Measurements from ENCODE around the gene HBD. TPM values are rescaled to one million over a fixed set of nuclear protein-coding genes. Genes with fewer than 3 reads are reported as not detected.

HBD gene
- polyA plus RNA-seq, 1 of the 3 experiments (the other 2 are of a cell fraction) = not detected

DNA sequence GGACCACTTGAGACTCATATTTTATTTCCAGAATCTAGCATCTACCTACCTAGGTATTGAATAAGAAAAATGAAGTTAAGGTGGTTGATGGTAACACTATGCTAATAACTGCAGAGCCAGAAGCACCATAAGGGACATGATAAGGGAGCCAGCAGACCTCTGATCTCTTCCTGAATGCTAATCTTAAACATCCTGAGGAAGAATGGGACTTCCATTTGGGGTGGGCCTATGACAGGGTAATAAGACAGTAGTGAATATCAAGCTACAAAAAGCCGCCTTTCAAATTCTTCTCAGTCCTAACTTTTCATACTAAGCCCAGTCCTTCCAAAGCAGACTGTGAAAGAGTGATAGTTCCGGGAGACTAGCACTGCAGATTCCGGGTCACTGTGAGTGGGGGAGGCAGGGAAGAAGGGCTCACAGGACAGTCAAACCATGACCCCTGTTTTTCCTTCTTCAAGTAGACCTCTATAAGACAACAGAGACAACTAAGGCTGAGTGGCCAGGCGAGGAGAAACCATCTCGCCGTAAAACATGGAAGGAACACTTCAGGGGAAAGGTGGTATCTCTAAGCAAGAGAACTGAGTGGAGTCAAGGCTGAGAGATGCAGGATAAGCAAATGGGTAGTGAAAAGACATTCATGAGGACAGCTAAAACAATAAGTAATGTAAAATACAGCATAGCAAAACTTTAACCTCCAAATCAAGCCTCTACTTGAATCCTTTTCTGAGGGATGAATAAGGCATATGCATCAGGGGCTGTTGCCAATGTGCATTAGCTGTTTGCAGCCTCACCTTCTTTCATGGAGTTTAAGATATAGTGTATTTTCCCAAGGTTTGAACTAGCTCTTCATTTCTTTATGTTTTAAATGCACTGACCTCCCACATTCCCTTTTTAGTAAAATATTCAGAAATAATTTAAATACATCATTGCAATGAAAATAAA lies 9.5 kb downstream of the HBD start:
- no peak for DNase-seq
- H3K4me3 ChIP-seq (ENCODE audit: low read depth in 2 of 2, low read length in 1 of 2) = no peak overlapping the region
- H3K27me3 ChIP-seq (ENCODE audit: insufficient read depth) = no peaks in the 10 kb centered on the region
- H3K27ac ChIP-seq (ENCODE audit: low read depth in 2 of 2, low read length in 1 of 2) = no peak overlapping the region
- no peaks in the 10 kb centered on the region for H3K36me3 ChIP-seq (replicated peaks in 1 of 2; ENCODE audit: control insufficient read depth in 1 of 2, insufficient read depth in 2 of 2, low read length in 1 of 2)
- H3K9me2 ChIP-seq = no peaks in the 10 kb centered on the region
- no peaks in the 10 kb centered on the region for H3K9me3 ChIP-seq
- TF ChIP-seq EP300 (IDR thresholded peaks at IDR 0.05; ENCODE audit: borderline replicate concordance in 1 of 2, low read depth in 1 of 2, low read length in 1 of 2) (no peak), MXI1 (IDR thresholded peaks at IDR 0.05; ENCODE audit: low read depth, low read length) (no peak), TAF1 (IDR thresholded peaks at IDR 0.05; ENCODE audit: borderline replicate concordance, low read depth, low read length) (no peak), GABPA (IDR thresholded peaks at IDR 0.05; ENCODE audit: low read depth) (no peak), MEF2A (IDR thresholded peaks at IDR 0.05; ENCODE audit: borderline replicate concordance, low read depth) (no peak), FOXM1 (IDR thresholded peaks at IDR 0.05; ENCODE audit: low read depth) (no peak), FOXJ3 (CRISPR knock-in tag; IDR thresholded peaks at IDR 0.05) (no peak), NFIC (IDR thresholded peaks at IDR 0.05; ENCODE audit: borderline replicate concordance) (no peak), RCOR1 (IDR thresholded peaks at IDR 0.05; ENCODE audit: low read length) (no peak), RAD21 (IDR thresholded peaks at IDR 0.05; ENCODE audit: low read length) (no peak), FOSL2 (IDR thresholded peaks at IDR 0.05; ENCODE audit: borderline replicate concordance, low read depth) (no peak), EZH2phosphoT487 (IDR thresholded peaks at IDR 0.05; ENCODE audit: borderline replicate concordance, low read depth) (no peak), POLR2AphosphoS5 (IDR thresholded peaks at IDR 0.05; ENCODE audit: low read depth, low read length) (no peak)
- TF ChIP-seq, protein P1, sequence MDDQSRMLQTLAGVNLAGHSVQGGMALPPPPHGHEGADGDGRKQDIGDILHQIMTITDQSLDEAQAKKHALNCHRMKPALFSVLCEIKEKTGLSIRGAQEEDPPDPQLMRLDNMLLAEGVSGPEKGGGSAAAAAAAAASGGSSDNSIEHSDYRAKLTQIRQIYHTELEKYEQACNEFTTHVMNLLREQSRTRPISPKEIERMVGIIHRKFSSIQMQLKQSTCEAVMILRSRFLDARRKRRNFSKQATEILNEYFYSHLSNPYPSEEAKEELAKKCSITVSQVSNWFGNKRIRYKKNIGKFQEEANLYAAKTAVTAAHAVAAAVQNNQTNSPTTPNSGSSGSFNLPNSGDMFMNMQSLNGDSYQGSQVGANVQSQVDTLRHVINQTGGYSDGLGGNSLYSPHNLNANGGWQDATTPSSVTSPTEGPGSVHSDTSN (IDR thresholded peaks at IDR 0.05) = no peak
- TF ChIP-seq, protein P2, sequence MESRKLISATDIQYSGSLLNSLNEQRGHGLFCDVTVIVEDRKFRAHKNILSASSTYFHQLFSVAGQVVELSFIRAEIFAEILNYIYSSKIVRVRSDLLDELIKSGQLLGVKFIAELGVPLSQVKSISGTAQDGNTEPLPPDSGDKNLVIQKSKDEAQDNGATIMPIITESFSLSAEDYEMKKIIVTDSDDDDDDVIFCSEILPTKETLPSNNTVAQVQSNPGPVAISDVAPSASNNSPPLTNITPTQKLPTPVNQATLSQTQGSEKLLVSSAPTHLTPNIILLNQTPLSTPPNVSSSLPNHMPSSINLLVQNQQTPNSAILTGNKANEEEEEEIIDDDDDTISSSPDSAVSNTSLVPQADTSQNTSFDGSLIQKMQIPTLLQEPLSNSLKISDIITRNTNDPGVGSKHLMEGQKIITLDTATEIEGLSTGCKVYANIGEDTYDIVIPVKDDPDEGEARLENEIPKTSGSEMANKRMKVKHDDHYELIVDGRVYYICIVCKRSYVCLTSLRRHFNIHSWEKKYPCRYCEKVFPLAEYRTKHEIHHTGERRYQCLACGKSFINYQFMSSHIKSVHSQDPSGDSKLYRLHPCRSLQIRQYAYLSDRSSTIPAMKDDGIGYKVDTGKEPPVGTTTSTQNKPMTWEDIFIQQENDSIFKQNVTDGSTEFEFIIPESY (IDR thresholded peaks at IDR 0.05; ENCODE audit: borderline replicate concordance, low read depth) = no peak
- TF ChIP-seq, protein P3, sequence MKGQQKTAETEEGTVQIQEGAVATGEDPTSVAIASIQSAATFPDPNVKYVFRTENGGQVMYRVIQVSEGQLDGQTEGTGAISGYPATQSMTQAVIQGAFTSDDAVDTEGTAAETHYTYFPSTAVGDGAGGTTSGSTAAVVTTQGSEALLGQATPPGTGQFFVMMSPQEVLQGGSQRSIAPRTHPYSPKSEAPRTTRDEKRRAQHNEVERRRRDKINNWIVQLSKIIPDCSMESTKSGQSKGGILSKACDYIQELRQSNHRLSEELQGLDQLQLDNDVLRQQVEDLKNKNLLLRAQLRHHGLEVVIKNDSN (IDR thresholded peaks at IDR 0.05; ENCODE audit: borderline replicate concordance, low read depth) = no peak
- TF ChIP-seq, protein P4, sequence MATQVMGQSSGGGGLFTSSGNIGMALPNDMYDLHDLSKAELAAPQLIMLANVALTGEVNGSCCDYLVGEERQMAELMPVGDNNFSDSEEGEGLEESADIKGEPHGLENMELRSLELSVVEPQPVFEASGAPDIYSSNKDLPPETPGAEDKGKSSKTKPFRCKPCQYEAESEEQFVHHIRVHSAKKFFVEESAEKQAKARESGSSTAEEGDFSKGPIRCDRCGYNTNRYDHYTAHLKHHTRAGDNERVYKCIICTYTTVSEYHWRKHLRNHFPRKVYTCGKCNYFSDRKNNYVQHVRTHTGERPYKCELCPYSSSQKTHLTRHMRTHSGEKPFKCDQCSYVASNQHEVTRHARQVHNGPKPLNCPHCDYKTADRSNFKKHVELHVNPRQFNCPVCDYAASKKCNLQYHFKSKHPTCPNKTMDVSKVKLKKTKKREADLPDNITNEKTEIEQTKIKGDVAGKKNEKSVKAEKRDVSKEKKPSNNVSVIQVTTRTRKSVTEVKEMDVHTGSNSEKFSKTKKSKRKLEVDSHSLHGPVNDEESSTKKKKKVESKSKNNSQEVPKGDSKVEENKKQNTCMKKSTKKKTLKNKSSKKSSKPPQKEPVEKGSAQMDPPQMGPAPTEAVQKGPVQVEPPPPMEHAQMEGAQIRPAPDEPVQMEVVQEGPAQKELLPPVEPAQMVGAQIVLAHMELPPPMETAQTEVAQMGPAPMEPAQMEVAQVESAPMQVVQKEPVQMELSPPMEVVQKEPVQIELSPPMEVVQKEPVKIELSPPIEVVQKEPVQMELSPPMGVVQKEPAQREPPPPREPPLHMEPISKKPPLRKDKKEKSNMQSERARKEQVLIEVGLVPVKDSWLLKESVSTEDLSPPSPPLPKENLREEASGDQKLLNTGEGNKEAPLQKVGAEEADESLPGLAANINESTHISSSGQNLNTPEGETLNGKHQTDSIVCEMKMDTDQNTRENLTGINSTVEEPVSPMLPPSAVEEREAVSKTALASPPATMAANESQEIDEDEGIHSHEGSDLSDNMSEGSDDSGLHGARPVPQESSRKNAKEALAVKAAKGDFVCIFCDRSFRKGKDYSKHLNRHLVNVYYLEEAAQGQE (IDR thresholded peaks at IDR 0.05; ENCODE audit: low read depth, low read length) = no peak
- TF ChIP-seq, protein P5, sequence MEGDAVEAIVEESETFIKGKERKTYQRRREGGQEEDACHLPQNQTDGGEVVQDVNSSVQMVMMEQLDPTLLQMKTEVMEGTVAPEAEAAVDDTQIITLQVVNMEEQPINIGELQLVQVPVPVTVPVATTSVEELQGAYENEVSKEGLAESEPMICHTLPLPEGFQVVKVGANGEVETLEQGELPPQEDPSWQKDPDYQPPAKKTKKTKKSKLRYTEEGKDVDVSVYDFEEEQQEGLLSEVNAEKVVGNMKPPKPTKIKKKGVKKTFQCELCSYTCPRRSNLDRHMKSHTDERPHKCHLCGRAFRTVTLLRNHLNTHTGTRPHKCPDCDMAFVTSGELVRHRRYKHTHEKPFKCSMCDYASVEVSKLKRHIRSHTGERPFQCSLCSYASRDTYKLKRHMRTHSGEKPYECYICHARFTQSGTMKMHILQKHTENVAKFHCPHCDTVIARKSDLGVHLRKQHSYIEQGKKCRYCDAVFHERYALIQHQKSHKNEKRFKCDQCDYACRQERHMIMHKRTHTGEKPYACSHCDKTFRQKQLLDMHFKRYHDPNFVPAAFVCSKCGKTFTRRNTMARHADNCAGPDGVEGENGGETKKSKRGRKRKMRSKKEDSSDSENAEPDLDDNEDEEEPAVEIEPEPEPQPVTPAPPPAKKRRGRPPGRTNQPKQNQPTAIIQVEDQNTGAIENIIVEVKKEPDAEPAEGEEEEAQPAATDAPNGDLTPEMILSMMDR (IDR thresholded peaks at IDR 0.05) = no peak
- H3K79me2 ChIP-seq (ENCODE audit: insufficient read depth) = no peaks in the 10 kb centered on the region
- H3F3A ChIP-seq (replicated peaks; ENCODE audit: insufficient read depth) = no peaks in the 10 kb centered on the region
- no peak overlapping the region for H3K4me2 ChIP-seq
- CTCF ChIA-PET = no interaction called here
- H2AFZ ChIP-seq (ENCODE audit: low read depth) = no peak overlapping the region
- 11% methylated on average over 6 of the region's 6 CpGs for WGBS (ENCODE audit: low lambda C conversion rate)
- H4K20me1 ChIP-seq (ENCODE audit: insufficient read depth) = no peaks in the 10 kb centered on the region
- POLR2A ChIA-PET = no interaction called here
- no peak overlapping the region for H3K9ac ChIP-seq
- H3K4me1 ChIP-seq (ENCODE audit: control insufficient read depth in 1 of 2, insufficient read depth in 2 of 2, low read depth in 1 of 2, low read length in 1 of 2) = no peaks in the 10 kb centered on the region

Data from SK-N-SH (cell line).